ENCODE results near the gene LMBR1.

- TF ChIP-seq CREB1 (IDR thresholded peaks at IDR 0.05; ENCODE audit: low read depth) (no peak), YY1 (IDR thresholded peaks at IDR 0.05; ENCODE audit: low read depth) (no peak), EP300 (IDR thresholded peaks at IDR 0.05; ENCODE audit: borderline replicate concordance) (no peak), FOXM1 (IDR thresholded peaks at IDR 0.05; ENCODE audit: borderline replicate concordance, low read depth) (no peak), MAX (IDR thresholded peaks at IDR 0.05) (no peak)
These were observed 17.2 kb downstream of the LMBR1 start for GRCh38 chr7:156875766-156876165.
